Glutamatergic neuron (in vitro differentiated cells): ENCODE data around the gene PDCD1. TPM values are rescaled to one million over a fixed set of nuclear protein-coding genes. Genes with fewer than 3 reads are reported as not detected.
"Not testable (repeated sequence)": the region's sequence is repeated elsewhere in the genome, so short reads cannot be mapped to it uniquely, and the experiment has no call there.

Source experiments
- DNase-seq: peaks from one replicate; pipeline ENCODE4 v3.0.0; 2022
- H3K27ac Mint-ChIP-seq: one replicate; pipeline ENCODE4 v1.8.0; 2020; ENCODE audit warnings: mild to moderate bottlenecking, mixed read lengths, inconsistent platforms; ENCODE audit not compliant: unreplicated experiment
- H3K27me3 Mint-ChIP-seq: one replicate; pipeline ENCODE4 v1.8.0; 2020; ENCODE audit warnings: mild to moderate bottlenecking, moderate library complexity, mixed read lengths, inconsistent platforms; ENCODE audit not compliant: unreplicated experiment
- H3K36me3 Mint-ChIP-seq: one replicate; pipeline ENCODE4 v1.8.0; 2020; ENCODE audit warnings: mild to moderate bottlenecking, mixed read lengths, inconsistent platforms; ENCODE audit not compliant: unreplicated experiment
- H3K4me1 Mint-ChIP-seq: one replicate; pipeline ENCODE4 v1.8.0; 2020; ENCODE audit warnings: mild to moderate bottlenecking, low read depth, mixed read lengths, inconsistent platforms; ENCODE audit not compliant: unreplicated experiment
- H3K4me3 Mint-ChIP-seq: one replicate; pipeline ENCODE4 v1.8.0; 2020; ENCODE audit warnings: mild to moderate bottlenecking, mixed read lengths, inconsistent platforms; ENCODE audit not compliant: unreplicated experiment
- H3K9me3 Mint-ChIP-seq: one replicate; pipeline ENCODE4 v1.8.0; 2020; ENCODE audit warnings: mild to moderate bottlenecking, moderate library complexity, mixed read lengths, inconsistent platforms; ENCODE audit not compliant: unreplicated experiment
- long read RNA-seq: library from polyadenylated mRNA; unstranded; transcript quantifications from one replicate; pipeline ENCODE4 v2.0.0, GENCODE V29; 2020; ENCODE audit not compliant: unreplicated experiment
- total RNA-seq: library from RNA; stranded (reverse); fragmentation: NEBNext Ultra II Directional; extraction: Animal tissue kit (Norgen Biotek cat#: 25700); gene quantifications from one replicate; pipeline ENCODE4 v1.2.1, GENCODE V29; 2021; ENCODE audit not compliant: unreplicated experiment
- TF ChIP-seq, protein P1 (sequence below): fragments of 200-600 bp; sonication (generic); IDR thresholded peaks from one replicate; pipeline ENCODE4 v1.5.0; 2021; ENCODE audit not compliant: partially characterized antibody, unreplicated experiment

The PDCD1 gene
- total RNA-seq, result not detected
- long read RNA-seq, result 0 reads

GRCh38 chr2:241858206-241859016 is at the start of gene PDCD1:
Gene PDCD1, minus strand, starts transcription at chr2:241858894. Its CDS starts 56 bp downstream, at chr2:241858838.
- peaks cover 1% of the 10 kb centered on the region for H3K27me3 Mint-ChIP-seq
- peaks cover 3% of the 10 kb centered on the region for H3K4me1 Mint-ChIP-seq
- peak; percentile 29 for DNase-seq
- TF ChIP-seq, protein P1, sequence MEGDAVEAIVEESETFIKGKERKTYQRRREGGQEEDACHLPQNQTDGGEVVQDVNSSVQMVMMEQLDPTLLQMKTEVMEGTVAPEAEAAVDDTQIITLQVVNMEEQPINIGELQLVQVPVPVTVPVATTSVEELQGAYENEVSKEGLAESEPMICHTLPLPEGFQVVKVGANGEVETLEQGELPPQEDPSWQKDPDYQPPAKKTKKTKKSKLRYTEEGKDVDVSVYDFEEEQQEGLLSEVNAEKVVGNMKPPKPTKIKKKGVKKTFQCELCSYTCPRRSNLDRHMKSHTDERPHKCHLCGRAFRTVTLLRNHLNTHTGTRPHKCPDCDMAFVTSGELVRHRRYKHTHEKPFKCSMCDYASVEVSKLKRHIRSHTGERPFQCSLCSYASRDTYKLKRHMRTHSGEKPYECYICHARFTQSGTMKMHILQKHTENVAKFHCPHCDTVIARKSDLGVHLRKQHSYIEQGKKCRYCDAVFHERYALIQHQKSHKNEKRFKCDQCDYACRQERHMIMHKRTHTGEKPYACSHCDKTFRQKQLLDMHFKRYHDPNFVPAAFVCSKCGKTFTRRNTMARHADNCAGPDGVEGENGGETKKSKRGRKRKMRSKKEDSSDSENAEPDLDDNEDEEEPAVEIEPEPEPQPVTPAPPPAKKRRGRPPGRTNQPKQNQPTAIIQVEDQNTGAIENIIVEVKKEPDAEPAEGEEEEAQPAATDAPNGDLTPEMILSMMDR, result no peak
- H3K27ac Mint-ChIP-seq, result no peak within 1 kb of the TSS
- no peaks in the 10 kb centered on the region for H3K36me3 Mint-ChIP-seq
- H3K4me3 Mint-ChIP-seq, result no peak within 1 kb of the TSS
- H3K9me3 Mint-ChIP-seq, result peaks cover 4% of the 10 kb centered on the region

DNA sequence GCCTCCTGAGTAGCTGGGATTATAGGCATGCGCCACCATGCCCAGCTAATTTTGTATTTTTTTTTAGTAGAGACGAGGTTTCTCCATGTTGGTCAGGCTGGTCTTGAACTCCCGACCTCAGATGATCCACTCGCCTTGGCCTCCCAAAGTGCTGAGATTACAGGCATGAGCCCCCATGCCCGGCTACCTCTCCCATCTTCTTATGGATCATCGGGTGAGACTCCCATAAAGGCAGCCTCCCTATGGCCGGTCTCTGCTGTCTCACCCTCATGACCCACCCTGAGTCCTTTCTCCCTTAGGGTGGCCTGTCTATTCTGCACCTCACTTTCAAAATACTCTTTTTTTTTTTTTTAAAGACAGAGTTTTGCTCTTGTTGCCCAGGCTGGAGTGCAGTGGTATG is 49.1 kb upstream of the PDCD1 start:
- H3K4me3 Mint-ChIP-seq, DNase-seq, H3K27me3 Mint-ChIP-seq: not testable (repeated sequence)

DNA sequence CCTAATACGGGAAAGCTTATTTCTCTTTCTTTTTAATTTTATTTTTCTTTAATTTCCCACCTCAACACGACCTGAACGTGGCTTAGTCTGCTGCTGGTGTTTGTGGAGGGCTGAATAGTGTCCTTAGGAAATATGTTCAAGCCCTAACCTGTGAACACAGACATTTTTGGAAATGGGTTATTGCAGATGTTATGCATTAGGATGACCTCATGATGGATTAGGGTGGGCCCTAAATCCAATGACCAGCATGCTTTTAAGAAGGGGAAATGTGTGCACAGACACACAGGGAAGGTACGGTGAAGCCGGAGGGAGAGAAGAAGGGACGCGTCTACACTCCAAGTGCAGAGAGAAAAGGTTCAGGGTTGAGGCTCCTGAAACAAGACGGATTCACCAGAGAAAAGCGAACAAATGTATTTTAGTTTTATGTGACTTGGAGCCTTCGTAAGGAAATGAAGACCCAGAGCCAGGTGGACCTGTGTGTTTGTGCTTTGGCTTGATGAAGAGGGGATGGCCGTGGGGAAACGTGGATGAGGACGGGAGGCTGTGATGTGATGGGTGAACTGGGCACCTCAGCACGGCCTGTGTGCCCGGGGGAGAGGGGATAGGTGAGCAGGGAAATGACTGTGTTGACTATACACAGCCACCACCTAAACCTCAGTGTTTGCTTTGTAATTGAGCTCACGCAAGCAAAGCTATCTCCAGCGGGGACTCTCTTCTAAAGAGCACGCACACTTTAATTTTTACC is 48.3 kb upstream of the PDCD1 start:
- no peak overlapping the region for H3K4me3 Mint-ChIP-seq
- no peaks in the 10 kb centered on the region for H3K4me1 Mint-ChIP-seq
- peaks cover 14% of the 10 kb centered on the region for H3K36me3 Mint-ChIP-seq
- H3K27ac Mint-ChIP-seq, result no peak overlapping the region
- TF ChIP-seq, protein P1, result no peak
- H3K27me3 Mint-ChIP-seq, result no peaks in the 10 kb centered on the region
- H3K9me3 Mint-ChIP-seq, result peaks cover 4% of the 10 kb centered on the region
- DNase-seq, result no peak

More for the DNA sequence above, 49.1 kb upstream of the PDCD1 start:
- H3K36me3 Mint-ChIP-seq, result peaks cover 17% of the 10 kb centered on the region
- not testable (repeated sequence) for H3K4me1 Mint-ChIP-seq, H3K27ac Mint-ChIP-seq, H3K9me3 Mint-ChIP-seq

DNA sequence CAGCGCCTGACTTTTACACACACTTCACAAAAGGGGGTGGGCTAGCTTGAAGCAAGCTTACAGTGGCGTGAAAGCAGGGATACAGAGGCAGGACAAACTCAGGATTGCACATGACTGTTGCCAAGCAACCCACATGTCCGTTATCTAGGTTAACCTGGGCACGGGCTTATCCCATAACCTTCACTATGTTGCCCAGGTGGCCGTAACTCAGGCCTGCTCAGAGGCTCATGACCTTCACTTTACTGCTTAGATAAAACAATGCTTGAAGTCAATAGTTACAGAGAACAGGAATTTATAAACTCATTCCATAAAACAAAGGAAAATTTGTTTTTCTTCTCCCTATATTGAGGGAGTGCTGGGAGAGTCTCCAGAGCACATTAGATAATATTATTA is 47.7 kb upstream of the PDCD1 start:
- H3K4me1 Mint-ChIP-seq, H3K4me3 Mint-ChIP-seq, H3K27ac Mint-ChIP-seq, H3K36me3 Mint-ChIP-seq, H3K27me3 Mint-ChIP-seq, DNase-seq, H3K9me3 Mint-ChIP-seq: not testable (repeated sequence)

- TF ChIP-seq, protein P1, result no peak
- Mint-ChIP-seq H3K4me1 (peaks cover 9% of the 10 kb centered on the region), H3K36me3 (peaks cover 3% of the 10 kb centered on the region), H3K4me3 (no peak overlapping the region), H3K27ac (no peak overlapping the region), H3K27me3 (no peaks in the 10 kb centered on the region), H3K9me3 (peaks cover 4% of the 10 kb centered on the region)
- no peak for DNase-seq
Measured at GRCh38 chr2:241905716-241906377, 47.2 kb upstream of the PDCD1 start.
